Hepatocyte (in vitro differentiated cells): ENCODE measurements around the gene PANK2.

Source experiments
- CTCF ChIP-seq: fragments of 200-600 bp; sonication (generic); IDR thresholded peaks from 2 replicates; pipeline ENCODE4 v1.5.1; 2016; ENCODE audit warnings: antibody characterized with exemption, mild to moderate bottlenecking; ENCODE audit not compliant: poor library complexity
- EZH2 ChIP-seq: fragments of 200-600 bp; sonication (generic); IDR thresholded peaks from 2 replicates; pipeline ENCODE4 v1.6.1; 2016; ENCODE audit warnings: antibody characterized with exemption, mild to moderate bottlenecking, borderline replicate concordance
- EZH2phosphoT487 ChIP-seq: fragments of 200-600 bp; sonication (generic); IDR thresholded peaks from one replicate; pipeline ENCODE4 v1.6.1; 2018; ENCODE audit warnings: antibody characterized with exemption, mild to moderate bottlenecking, low read depth, moderate library complexity; ENCODE audit not compliant: unreplicated experiment, severe bottlenecking

DNA sequence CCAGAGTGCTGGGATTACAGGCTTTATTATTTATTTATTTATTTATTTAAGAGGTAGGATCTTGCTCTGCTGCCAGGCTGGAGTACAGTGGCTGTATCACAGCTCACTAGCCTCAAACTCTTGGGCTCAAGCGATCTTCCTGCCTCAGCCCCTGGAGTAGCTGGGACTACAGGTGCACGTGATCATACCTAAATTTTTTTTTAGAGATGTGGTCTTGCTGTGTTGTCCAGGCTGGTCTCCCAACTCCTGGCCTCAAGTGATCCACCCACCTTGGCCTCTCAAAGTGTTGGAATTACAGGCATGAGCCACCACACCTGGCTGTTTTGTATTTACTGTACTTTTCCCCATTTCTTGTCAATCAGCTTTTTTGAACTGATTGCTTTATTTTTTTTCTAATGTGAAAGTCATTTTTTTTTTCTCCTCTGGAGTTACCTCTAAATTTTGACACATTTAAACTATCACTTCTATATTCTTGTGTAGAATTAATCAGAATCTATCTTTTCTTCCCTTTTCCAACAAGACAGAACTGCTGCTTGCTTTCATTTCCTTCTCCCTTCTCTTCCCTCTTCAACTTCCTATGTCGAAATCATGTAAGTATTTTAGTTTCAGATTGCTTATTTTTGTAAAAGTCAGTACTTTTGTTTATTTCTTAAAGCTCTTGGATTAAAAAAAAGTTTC, 12.0 kb downstream of the PANK2 start:
- TF ChIP-seq CTCF (no peak), EZH2 (no peak), EZH2phosphoT487 (no peak)
